ENCODE results near the gene COL4A6.
A peak's percentile ranks its signal among the peaks of the same experiment; 100 is the strongest.

Gene COL4A6

DNA sequence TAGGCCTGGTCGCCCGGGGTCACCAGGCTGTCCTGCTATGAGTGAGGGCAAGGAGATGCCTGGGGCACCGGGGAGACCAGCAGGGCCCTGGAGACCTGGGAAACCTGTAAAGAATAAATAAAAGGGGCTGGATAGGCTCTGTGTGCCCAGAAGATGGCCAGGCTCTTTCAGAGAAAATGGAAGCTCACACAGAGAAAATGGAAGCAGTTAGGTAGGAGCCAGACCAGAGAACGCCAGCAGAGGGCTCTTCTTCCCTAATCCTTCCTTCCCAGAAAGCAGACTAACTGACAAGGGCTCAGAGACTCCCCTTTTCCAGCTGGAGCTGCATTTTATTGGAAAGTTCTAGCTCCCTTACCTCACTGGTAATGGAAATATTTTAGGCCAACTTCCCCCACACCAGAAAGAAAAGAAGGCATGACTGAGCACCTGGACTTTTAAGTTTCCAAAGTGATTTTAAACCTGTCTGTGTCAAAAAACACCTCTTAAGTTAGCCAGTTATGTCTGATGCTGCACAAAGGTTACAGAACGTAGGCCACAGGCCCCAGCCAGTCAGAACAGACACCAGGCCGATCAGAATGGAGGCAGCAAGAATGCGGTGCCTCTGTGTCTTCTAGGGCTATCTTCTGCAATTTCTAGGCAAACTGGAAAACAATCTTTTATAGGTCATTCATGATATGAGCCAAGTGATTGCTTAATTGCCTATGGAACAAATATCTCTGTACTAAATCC is 272.7 kb downstream of the COL4A6 start:
- no peaks in the 10 kb centered on the region for H3K9me3 ChIP-seq (ENCODE audit: control insufficient read depth, low read length)
- H3K9ac ChIP-seq (ENCODE audit: low read length), result peak overlapping the region; percentile 37

DNA sequence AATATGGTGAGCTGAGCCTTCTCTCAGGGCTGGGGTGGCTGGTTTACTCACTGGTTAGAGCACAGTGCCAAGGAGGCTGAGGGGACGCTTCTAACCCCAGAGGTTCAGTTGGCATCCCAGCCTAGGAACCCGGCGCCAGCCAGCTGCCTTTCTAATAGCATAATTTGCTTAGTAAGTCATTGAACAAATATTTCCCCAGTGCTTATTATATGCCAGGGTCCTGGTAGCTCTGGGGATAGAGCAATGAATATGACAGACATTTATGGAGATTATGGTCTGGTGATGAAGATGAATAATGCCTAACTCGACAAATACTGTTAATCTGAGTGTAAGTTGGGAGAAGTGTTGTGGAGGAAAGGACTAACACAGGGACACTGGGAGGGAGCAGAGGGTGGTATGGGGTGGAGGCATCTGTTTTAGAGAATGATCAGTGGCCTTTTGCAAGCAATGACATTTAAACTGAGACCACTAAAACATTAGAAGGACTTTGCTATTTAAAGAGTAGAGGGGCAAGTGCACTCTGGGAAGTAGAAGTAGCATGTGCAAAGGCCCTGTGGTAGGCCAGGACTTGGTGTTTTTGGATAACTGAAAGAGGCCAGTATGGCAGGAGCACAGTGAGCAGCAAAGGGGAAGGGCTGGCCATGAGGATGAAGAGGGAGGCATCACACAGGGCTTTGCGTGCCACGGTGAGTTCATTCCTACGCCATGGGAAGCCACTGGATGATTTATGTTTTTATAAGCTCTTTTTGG is 274.7 kb downstream of the COL4A6 start:
- Histone ChIP-seq H3K4me1 (ENCODE audit: control insufficient read depth, insufficient read depth, low read depth, low read length) (peaks cover 4% of the 10 kb centered on the region), H4K8ac (ENCODE audit: low read length) (no peak overlapping the region), H2AFZ (ENCODE audit: low read depth, low read length) (no peak overlapping the region), H3K79me1 (replicated peaks; ENCODE audit: low read length, poor library complexity, severe bottlenecking) (no peaks in the 10 kb centered on the region), H4K91ac (ENCODE audit: low read length) (no peak overlapping the region), H2BK12ac (ENCODE audit: low read length in 2 of 2) (no peak overlapping the region), H2AK5ac (ENCODE audit: low read length, severe bottlenecking) (no peak overlapping the region), H3K36me3 (ENCODE audit: control insufficient read depth in 1 of 2, insufficient read depth in 2 of 2, low read depth in 1 of 2, low read length in 2 of 2) (no peaks in the 10 kb centered on the region), H3K9ac (ENCODE audit: low read length) (no peak overlapping the region), H3K4me3 (ENCODE audit: insufficient read depth in 1 of 2, low read depth in 1 of 2, low read length in 2 of 2) (no peak overlapping the region), H2BK120ac (ENCODE audit: low read depth, low read length) (no peak overlapping the region), H3K9me3 (ENCODE audit: control insufficient read depth, low read length) (no peaks in the 10 kb centered on the region), H3K18ac (ENCODE audit: low read depth in 1 of 2, low read length in 2 of 2) (no peak overlapping the region), H3K4ac (ENCODE audit: low read depth in 1 of 2, low read length in 2 of 2) (no peak overlapping the region), H2BK15ac (ENCODE audit: low read depth, poor library complexity, severe bottlenecking) (no peak overlapping the region), H3K27me3 (ENCODE audit: control insufficient read depth in 1 of 2, insufficient read depth in 1 of 2, low read length in 2 of 2) (peaks cover 0 to 30% of the 10 kb centered on the region in 2 experiments), H3K23ac (ENCODE audit: low read length in 2 of 2) (no peak overlapping the region), H3K14ac (ENCODE audit: low read length in 2 of 2) (no peak overlapping the region), H2BK5ac (ENCODE audit: low read depth, low read length, poor library complexity, severe bottlenecking) (no peak overlapping the region), H3K27ac (ENCODE audit: low read length, poor library complexity, severe bottlenecking) (no peak overlapping the region), H3K4me2 (ENCODE audit: low read length, poor library complexity, severe bottlenecking) (no peak overlapping the region)
- no peak for DNase-seq
- 90% methylated on average over 4 of the region's 7 CpGs for WGBS

More for the DNA sequence above, 272.7 kb downstream of the COL4A6 start:
- Histone ChIP-seq H2BK12ac (ENCODE audit: low read length in 2 of 2) (no peak overlapping the region), H2BK15ac (ENCODE audit: low read depth, poor library complexity, severe bottlenecking) (no peak overlapping the region), H2BK5ac (ENCODE audit: low read depth, low read length, poor library complexity, severe bottlenecking) (no peak overlapping the region), H3K27ac (ENCODE audit: low read length, poor library complexity, severe bottlenecking) (no peak overlapping the region), H2BK120ac (ENCODE audit: low read depth, low read length) (no peak overlapping the region), H3K36me3 (ENCODE audit: control insufficient read depth in 1 of 2, insufficient read depth in 2 of 2, low read depth in 1 of 2, low read length in 2 of 2) (no peaks in the 10 kb centered on the region), H3K4me2 (ENCODE audit: low read length, poor library complexity, severe bottlenecking) (no peak overlapping the region), H4K91ac (ENCODE audit: low read length) (no peak overlapping the region), H3K27me3 (ENCODE audit: control insufficient read depth in 1 of 2, insufficient read depth in 1 of 2, low read length in 2 of 2) (peaks cover 0 to 29% of the 10 kb centered on the region in 2 experiments), H3K4ac (ENCODE audit: low read depth in 1 of 2, low read length in 2 of 2) (no peak overlapping the region), H3K23ac (ENCODE audit: low read length in 2 of 2) (no peak overlapping the region), H2AK5ac (ENCODE audit: low read length, severe bottlenecking) (no peak overlapping the region), H3K14ac (ENCODE audit: low read length in 2 of 2) (no peak overlapping the region), H3K4me3 (ENCODE audit: insufficient read depth in 1 of 2, low read depth in 1 of 2, low read length in 2 of 2) (no peak overlapping the region), H4K8ac (ENCODE audit: low read length) (peak overlapping the region; percentile 60), H3K79me1 (replicated peaks; ENCODE audit: low read length, poor library complexity, severe bottlenecking) (no peaks in the 10 kb centered on the region), H3K18ac (ENCODE audit: low read depth in 1 of 2, low read length in 2 of 2) (peak overlapping the region in 1 of 2 experiments; percentile 24), H2AFZ (ENCODE audit: low read depth, low read length) (no peak overlapping the region), H3K4me1 (ENCODE audit: control insufficient read depth, insufficient read depth, low read depth, low read length) (peaks cover 1% of the 10 kb centered on the region)
- peak; percentile 48 for DNase-seq
- 73% methylated on average over 6 of the region's 7 CpGs for WGBS

DNA sequence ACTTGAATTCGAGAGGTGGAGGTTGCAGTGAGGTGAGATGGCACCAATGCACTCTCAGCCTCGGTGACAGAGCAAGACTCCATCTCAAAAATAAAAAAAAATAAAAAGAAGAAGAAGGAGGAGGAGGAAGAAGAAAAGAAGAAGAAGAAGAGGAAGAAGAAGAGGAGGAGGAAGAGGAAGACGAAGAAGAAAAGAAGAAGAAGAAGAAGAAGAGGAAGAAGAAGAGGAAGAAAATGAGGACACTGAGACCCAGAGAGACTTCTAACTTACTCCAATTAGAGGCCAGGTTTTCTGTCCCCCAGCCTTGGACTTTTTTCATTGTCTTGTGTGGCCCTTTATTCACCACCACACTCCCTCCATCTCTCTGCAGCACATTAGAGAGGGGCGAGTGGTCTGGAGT is 276.0 kb downstream of the COL4A6 start:
- Histone ChIP-seq H3K4me3 (ENCODE audit: insufficient read depth in 1 of 2, low read depth in 1 of 2, low read length in 2 of 2) (no peak overlapping the region), H3K36me3 (ENCODE audit: control insufficient read depth in 1 of 2, insufficient read depth in 2 of 2, low read depth in 1 of 2, low read length in 2 of 2) (no peaks in the 10 kb centered on the region), H3K18ac (ENCODE audit: low read depth in 1 of 2, low read length in 2 of 2) (no peak overlapping the region), H3K4me1 (ENCODE audit: control insufficient read depth, insufficient read depth, low read depth, low read length) (peaks cover 4% of the 10 kb centered on the region), H3K9me3 (ENCODE audit: control insufficient read depth, low read length) (no peaks in the 10 kb centered on the region), H3K4me2 (ENCODE audit: low read length, poor library complexity, severe bottlenecking) (no peak overlapping the region), H3K27me3 (ENCODE audit: control insufficient read depth in 1 of 2, insufficient read depth in 1 of 2, low read length in 2 of 2) (peaks cover 0 to 35% of the 10 kb centered on the region in 2 experiments), H2BK5ac (ENCODE audit: low read depth, low read length, poor library complexity, severe bottlenecking) (no peak overlapping the region), H3K23ac (ENCODE audit: low read length in 2 of 2) (no peak overlapping the region), H3K79me1 (replicated peaks; ENCODE audit: low read length, poor library complexity, severe bottlenecking) (no peaks in the 10 kb centered on the region), H2AFZ (ENCODE audit: low read depth, low read length) (no peak overlapping the region), H4K8ac (ENCODE audit: low read length) (no peak overlapping the region), H3K14ac (ENCODE audit: low read length in 2 of 2) (no peak overlapping the region), H3K9ac (ENCODE audit: low read length) (no peak overlapping the region), H3K4ac (ENCODE audit: low read depth in 1 of 2, low read length in 2 of 2) (no peak overlapping the region), H3K27ac (ENCODE audit: low read length, poor library complexity, severe bottlenecking) (no peak overlapping the region), H2BK12ac (ENCODE audit: low read length in 2 of 2) (no peak overlapping the region), H2BK15ac (ENCODE audit: low read depth, poor library complexity, severe bottlenecking) (no peak overlapping the region), H2AK5ac (ENCODE audit: low read length, severe bottlenecking) (no peak overlapping the region), H2BK120ac (ENCODE audit: low read depth, low read length) (no peak overlapping the region), H4K91ac (ENCODE audit: low read length) (no peak overlapping the region)
- DNase-seq, result no peak
- WGBS, result 100% methylated on average over 1 of the region's 4 CpGs

DNA sequence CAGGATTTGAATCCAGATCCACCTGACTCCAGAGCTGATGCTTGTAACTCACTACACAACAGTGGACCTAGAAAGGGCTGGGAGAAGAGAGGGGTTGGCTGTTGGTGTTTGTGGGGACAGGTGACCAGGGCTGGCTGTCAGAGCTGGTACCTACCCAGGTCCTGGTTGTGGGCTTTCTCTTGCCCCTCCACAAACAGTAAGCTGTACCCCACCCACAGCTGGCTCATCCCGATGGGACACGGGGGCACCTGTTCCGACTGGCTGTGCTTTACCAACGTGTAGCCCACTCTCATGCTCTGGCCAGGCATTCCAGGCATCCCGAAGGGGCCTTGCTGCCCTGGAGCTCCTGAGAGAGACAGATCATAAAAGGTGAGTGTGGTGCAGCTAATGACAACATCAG is 277.9 kb downstream of the COL4A6 start:
- Histone ChIP-seq H2BK15ac (ENCODE audit: low read depth, poor library complexity, severe bottlenecking) (no peak overlapping the region), H3K23ac (ENCODE audit: low read length in 2 of 2) (no peak overlapping the region), H3K9me3 (ENCODE audit: control insufficient read depth, low read length) (no peaks in the 10 kb centered on the region), H2BK120ac (ENCODE audit: low read depth, low read length) (no peak overlapping the region), H3K27me3 (ENCODE audit: control insufficient read depth in 1 of 2, insufficient read depth in 1 of 2, low read length in 2 of 2) (peaks cover 0 to 40% of the 10 kb centered on the region in 2 experiments), H3K14ac (ENCODE audit: low read length in 2 of 2) (no peak overlapping the region), H2BK5ac (ENCODE audit: low read depth, low read length, poor library complexity, severe bottlenecking) (no peak overlapping the region), H2AK5ac (ENCODE audit: low read length, severe bottlenecking) (no peak overlapping the region), H3K4me2 (ENCODE audit: low read length, poor library complexity, severe bottlenecking) (no peak overlapping the region), H3K9ac (ENCODE audit: low read length) (no peak overlapping the region), H2AFZ (ENCODE audit: low read depth, low read length) (no peak overlapping the region), H2BK12ac (ENCODE audit: low read length in 2 of 2) (no peak overlapping the region), H4K91ac (ENCODE audit: low read length) (no peak overlapping the region), H3K4ac (ENCODE audit: low read depth in 1 of 2, low read length in 2 of 2) (no peak overlapping the region), H3K4me1 (ENCODE audit: control insufficient read depth, insufficient read depth, low read depth, low read length) (peaks cover 3% of the 10 kb centered on the region), H3K27ac (ENCODE audit: low read length, poor library complexity, severe bottlenecking) (no peak overlapping the region), H3K4me3 (ENCODE audit: insufficient read depth in 1 of 2, low read depth in 1 of 2, low read length in 2 of 2) (no peak overlapping the region), H3K36me3 (ENCODE audit: control insufficient read depth in 1 of 2, insufficient read depth in 2 of 2, low read depth in 1 of 2, low read length in 2 of 2) (no peaks in the 10 kb centered on the region), H3K79me1 (replicated peaks; ENCODE audit: low read length, poor library complexity, severe bottlenecking) (no peaks in the 10 kb centered on the region), H4K8ac (ENCODE audit: low read length) (no peak overlapping the region), H3K18ac (ENCODE audit: low read depth in 1 of 2, low read length in 2 of 2) (no peak overlapping the region)
- DNase-seq, result no peak
- WGBS, result 83% methylated on average over 4 of the region's 5 CpGs
